Measurements from ENCODE around the gene EMD.

The EMD gene

GRCh38 chrX:154365052-154365600 is 14.0 kb upstream of the EMD start:
- peaks cover 36% of the 10 kb centered on the region for H3K9me3 Mint-ChIP-seq
- H3K27ac Mint-ChIP-seq: no peak overlapping the region
- H3K27me3 Mint-ChIP-seq (ENCODE audit: low read depth, poor library complexity): no peaks in the 10 kb centered on the region
- DNase-seq: no peak
- H3K4me1 Mint-ChIP-seq: peaks cover 5% of the 10 kb centered on the region
- no peak overlapping the region for H3K4me3 Mint-ChIP-seq
- peaks cover 9% of the 10 kb centered on the region for H3K36me3 Mint-ChIP-seq (ENCODE audit: low read depth)
- TF ChIP-seq, protein P1, sequence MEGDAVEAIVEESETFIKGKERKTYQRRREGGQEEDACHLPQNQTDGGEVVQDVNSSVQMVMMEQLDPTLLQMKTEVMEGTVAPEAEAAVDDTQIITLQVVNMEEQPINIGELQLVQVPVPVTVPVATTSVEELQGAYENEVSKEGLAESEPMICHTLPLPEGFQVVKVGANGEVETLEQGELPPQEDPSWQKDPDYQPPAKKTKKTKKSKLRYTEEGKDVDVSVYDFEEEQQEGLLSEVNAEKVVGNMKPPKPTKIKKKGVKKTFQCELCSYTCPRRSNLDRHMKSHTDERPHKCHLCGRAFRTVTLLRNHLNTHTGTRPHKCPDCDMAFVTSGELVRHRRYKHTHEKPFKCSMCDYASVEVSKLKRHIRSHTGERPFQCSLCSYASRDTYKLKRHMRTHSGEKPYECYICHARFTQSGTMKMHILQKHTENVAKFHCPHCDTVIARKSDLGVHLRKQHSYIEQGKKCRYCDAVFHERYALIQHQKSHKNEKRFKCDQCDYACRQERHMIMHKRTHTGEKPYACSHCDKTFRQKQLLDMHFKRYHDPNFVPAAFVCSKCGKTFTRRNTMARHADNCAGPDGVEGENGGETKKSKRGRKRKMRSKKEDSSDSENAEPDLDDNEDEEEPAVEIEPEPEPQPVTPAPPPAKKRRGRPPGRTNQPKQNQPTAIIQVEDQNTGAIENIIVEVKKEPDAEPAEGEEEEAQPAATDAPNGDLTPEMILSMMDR (IDR thresholded peaks at IDR 0.05): no peak

DNA sequence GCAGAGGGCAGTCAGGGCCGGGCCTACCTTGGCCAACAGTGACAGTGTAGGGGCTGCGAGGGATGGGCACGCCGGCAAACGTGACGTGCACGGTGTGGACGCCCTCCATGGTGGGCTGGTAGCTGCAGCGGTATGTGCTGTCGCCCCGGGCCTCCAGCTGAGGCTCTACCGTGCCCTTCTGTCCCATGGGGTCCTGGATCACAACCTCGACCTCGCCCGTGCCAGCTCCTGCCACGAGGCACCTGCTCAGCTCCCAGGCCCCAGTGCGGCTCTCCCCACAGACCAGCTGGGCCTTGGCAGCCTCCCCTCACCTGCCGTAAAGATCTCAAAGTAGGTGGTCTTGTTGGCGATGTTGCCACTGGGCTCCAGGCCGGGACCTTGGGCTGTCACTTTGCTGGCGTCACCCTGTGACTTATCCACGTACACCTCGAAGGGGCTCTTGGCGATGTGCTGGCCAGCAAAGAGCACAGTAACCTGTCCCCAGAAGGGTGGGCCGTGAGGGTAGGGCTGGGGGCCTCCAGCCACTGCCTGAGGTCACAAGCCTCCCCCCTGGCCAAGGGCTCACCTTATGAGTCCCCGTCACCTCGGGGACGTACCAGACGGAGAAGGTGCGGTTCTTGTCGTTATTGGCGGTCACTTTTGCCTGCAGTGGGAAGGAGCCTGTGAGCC is 13.0 kb upstream of the EMD start:
- H3K4me1 Mint-ChIP-seq: peaks cover 5% of the 10 kb centered on the region
- H3K9me3 Mint-ChIP-seq: peaks cover 31% of the 10 kb centered on the region
- H3K27ac Mint-ChIP-seq: no peak overlapping the region
- peaks cover 9% of the 10 kb centered on the region for H3K36me3 Mint-ChIP-seq (ENCODE audit: low read depth)
- H3K27me3 Mint-ChIP-seq (ENCODE audit: low read depth, poor library complexity): no peaks in the 10 kb centered on the region
- DNase-seq: no peak
- TF ChIP-seq, protein P1 (IDR thresholded peaks at IDR 0.05): no peak
- no peak overlapping the region for H3K4me3 Mint-ChIP-seq

GRCh38 chrX:154366666-154367055 is 12.4 kb upstream of the EMD start:
- Mint-ChIP-seq H3K36me3 (ENCODE audit: low read depth) (peaks cover 9% of the 10 kb centered on the region), H3K4me1 (peaks cover 5% of the 10 kb centered on the region), H3K4me3 (no peak overlapping the region), H3K9me3 (peaks cover 30% of the 10 kb centered on the region), H3K27me3 (ENCODE audit: low read depth, poor library complexity) (no peaks in the 10 kb centered on the region), H3K27ac (no peak overlapping the region)
- TF ChIP-seq, protein P1 (IDR thresholded peaks at IDR 0.05): no peak
- DNase-seq: no peak

DNA sequence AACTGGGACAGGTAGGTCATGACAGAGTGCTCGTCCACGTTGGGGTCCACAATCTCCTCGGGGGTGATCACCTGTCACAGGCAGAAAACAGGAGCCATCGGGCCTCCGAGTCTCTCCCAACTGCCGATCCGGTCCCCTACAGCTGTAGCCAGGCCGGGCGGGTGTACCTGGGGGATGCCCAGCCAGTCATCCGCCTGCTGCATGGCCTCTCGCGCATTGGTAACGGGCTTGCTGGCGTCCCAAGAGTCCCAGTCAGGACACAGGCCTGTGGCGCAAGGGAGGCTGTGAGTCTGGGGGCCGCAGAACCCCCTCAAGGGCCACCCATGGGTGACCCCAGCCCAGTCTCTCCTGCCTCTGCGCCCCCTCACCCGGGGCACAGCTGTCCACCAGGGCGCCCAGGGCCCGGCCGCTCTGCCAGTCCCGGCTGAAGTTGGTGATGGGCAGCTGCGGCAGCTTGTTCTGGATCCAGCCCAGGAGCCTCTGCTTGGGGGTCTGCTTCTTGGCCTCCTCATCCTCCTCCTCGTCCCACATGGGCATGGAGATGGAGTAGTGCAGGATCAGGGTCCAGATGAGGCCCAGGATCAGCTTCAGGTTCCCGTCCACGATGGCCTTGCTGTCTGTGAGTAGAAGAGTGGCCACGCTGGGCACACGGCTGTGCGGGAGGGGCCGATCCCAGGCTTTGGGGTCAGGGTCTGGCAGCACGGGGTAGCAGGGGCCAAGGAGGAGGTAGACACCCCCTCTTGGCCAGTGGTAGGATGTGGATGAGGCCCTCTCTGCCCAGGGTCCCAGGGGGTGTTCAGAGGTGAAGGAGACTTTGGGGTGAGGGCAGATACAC is 11.4 kb upstream of the EMD start:
- Mint-ChIP-seq H3K27me3 (ENCODE audit: low read depth, poor library complexity) (no peaks in the 10 kb centered on the region), H3K36me3 (ENCODE audit: low read depth) (peaks cover 9% of the 10 kb centered on the region), H3K27ac (no peak overlapping the region), H3K4me1 (peaks cover 5% of the 10 kb centered on the region), H3K9me3 (peaks cover 34% of the 10 kb centered on the region), H3K4me3 (peak overlapping the region; percentile 68)
- DNase-seq: no peak
- TF ChIP-seq, protein P1 (IDR thresholded peaks at IDR 0.05): no peak

DNA sequence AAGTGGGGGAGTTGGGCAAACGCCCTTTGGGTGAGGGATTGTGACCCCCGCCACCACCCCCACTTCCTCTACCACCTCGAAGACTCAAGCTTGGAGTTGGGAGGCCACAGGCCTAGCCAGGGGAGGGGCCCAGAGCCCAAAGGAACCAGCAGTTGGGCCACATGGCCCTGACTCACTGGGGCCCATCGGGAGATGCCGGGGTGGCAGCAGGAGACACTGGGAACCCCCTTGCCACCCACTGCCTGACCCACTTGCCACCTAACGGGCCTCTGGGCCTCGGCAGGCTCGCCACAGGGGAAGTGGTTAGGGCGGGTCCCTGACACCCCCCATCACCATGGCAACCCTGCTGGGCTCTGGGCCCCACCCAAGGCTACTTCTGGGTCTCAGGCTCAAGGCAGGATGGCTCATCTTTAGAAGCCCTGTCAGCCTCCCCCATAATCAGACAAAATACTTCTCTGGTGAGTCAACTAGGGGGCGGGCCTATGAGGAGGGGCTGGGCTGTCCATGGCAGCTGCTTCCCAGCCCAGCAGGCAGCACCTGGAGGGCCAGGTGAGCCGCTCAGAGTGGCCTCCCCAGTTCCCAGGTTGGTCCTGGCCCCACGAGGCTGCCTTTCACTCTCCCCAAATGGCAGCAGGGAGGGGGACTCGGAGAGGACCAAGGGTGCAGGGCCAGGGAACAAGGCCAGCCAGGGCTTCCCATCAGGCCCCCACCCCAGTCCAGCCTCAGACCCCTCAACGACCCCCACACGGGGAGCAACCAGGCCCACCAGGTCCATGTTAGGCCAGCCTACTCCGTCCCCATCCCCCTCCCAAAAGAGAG is 10.3 kb upstream of the EMD start:
- DNase-seq: no peak
- H3K27me3 Mint-ChIP-seq (ENCODE audit: low read depth, poor library complexity): no peaks in the 10 kb centered on the region
- peaks cover 5% of the 10 kb centered on the region for H3K4me1 Mint-ChIP-seq
- H3K4me3 Mint-ChIP-seq: peak overlapping the region; percentile 90
- H3K9me3 Mint-ChIP-seq: peaks cover 34% of the 10 kb centered on the region
- H3K27ac Mint-ChIP-seq: no peak overlapping the region
- TF ChIP-seq, protein P1 (IDR thresholded peaks at IDR 0.05): no peak
- peaks cover 9% of the 10 kb centered on the region for H3K36me3 Mint-ChIP-seq (ENCODE audit: low read depth)
